ENCODE measurements around the gene PTCD1.

The PTCD1 gene

GRCh38 chr7:99404235-99404976 is 34.2 kb downstream of the PTCD1 start:
- DNase-seq (ENCODE audit: low read depth), result no peak
- H3K4me3 ChIP-seq (ENCODE audit: low read depth, low read length), result no peak overlapping the region
- no peak for TF ChIP-seq CTCF (IDR thresholded peaks at IDR 0.05; ENCODE audit: low read depth, low read length, missing control alignments)

- no peak for TF ChIP-seq CTCF (IDR thresholded peaks at IDR 0.05; ENCODE audit: low read depth, low read length, missing control alignments)
Measured at GRCh38 chr7:99403764-99404163, 34.8 kb downstream of the PTCD1 start.

GRCh38 chr7:99402854-99403253 is 35.7 kb downstream of the PTCD1 start:
- no peak for DNase-seq (ENCODE audit: low read depth)
- TF ChIP-seq CTCF (IDR thresholded peaks at IDR 0.05; ENCODE audit: low read depth, low read length, missing control alignments), result no peak
- no peak overlapping the region for H3K4me3 ChIP-seq (ENCODE audit: low read depth, low read length)

More at GRCh38 chr7:99403764-99404163, 34.8 kb downstream of the PTCD1 start:
- H3K4me3 ChIP-seq (ENCODE audit: low read depth, low read length), result no peak overlapping the region
- no peak for DNase-seq (ENCODE audit: low read depth)

- no peak for DNase-seq (ENCODE audit: low read depth)
Measured at GRCh38 chr7:99399597-99399996, 39.0 kb downstream of the PTCD1 start.

GRCh38 chr7:99398891-99399445 is 39.6 kb downstream of the PTCD1 start:
- H3K4me3 ChIP-seq (ENCODE audit: low read depth, low read length), result no peak overlapping the region
- TF ChIP-seq CTCF (IDR thresholded peaks at IDR 0.05; ENCODE audit: low read depth, low read length, missing control alignments), result no peak
- no peak for DNase-seq (ENCODE audit: low read depth)

More at GRCh38 chr7:99399597-99399996, 39.0 kb downstream of the PTCD1 start:
- TF ChIP-seq CTCF (IDR thresholded peaks at IDR 0.05; ENCODE audit: low read depth, low read length, missing control alignments), result no peak
- no peak overlapping the region for H3K4me3 ChIP-seq (ENCODE audit: low read depth, low read length)

GRCh38 chr7:99397297-99397983 is 41.2 kb downstream of the PTCD1 start:
- no peak for DNase-seq (ENCODE audit: low read depth)
- no peak overlapping the region for H3K4me3 ChIP-seq (ENCODE audit: low read depth, low read length)
- no peak for TF ChIP-seq CTCF (IDR thresholded peaks at IDR 0.05; ENCODE audit: low read depth, low read length, missing control alignments)

Measured in GM12864 (cell line).